Vagina (tissue), 2 donors: Measurements from ENCODE around the gene BAG1. TPM values are rescaled to one million over a fixed set of nuclear protein-coding genes. Genes with fewer than 3 reads are reported as not detected.

Source experiments
- DNase-seq, 2 donors: peaks; one replicate each; pipeline ENCODE4 v3.0.0-alpha.2; 2017; ENCODE audit errors: extremely low spot score in 2 of 2
- H3K27ac ChIP-seq: fragments of 200-600 bp; sonication (generic); one replicate; pipeline ENCODE4 v1.5.1; 2019
- H3K27me3 ChIP-seq: fragments of 200-600 bp; sonication (generic); one replicate; pipeline ENCODE4 v1.5.1; 2019
- H3K36me3 ChIP-seq, 2 donors: fragments of 200-600 bp; sonication (generic); one replicate each; pipeline ENCODE4 v1.5.1; 2017 to 2019
- H3K4me1 ChIP-seq: fragments of 200-600 bp; sonication (generic); one replicate; pipeline ENCODE4 v1.5.1; 2019
- H3K4me3 ChIP-seq, 2 donors: fragments of 200-600 bp; sonication (generic); 1 replicate in 1 of 2; 2 replicates in 1 of 2; pipeline ENCODE4 v1.5.1; 2016 to 2019
- H3K9me3 ChIP-seq: fragments of 200-600 bp; sonication (generic); one replicate; pipeline ENCODE4 v1.5.1; 2019
- CTCF ChIP-seq, 3 experiments: fragments of 450-650 bp in 2 of 3; fragments of 200-600 bp in 1 of 3; sonication (generic) in 1 of 3; IDR thresholded peaks; one replicate each; pipeline ENCODE4 v1.5.1; 2017 to 2019; ENCODE audit warnings: antibody characterized with exemption in 3 of 3, mild to moderate bottlenecking in 2 of 3, moderate library complexity in 2 of 3
- POLR2A ChIP-seq, 2 donors: fragments of 450-650 bp; IDR thresholded peaks; one replicate each; pipeline ENCODE4 v1.6.1; 2017; ENCODE audit warnings: antibody characterized with exemption in 2 of 2, mild to moderate bottlenecking in 2 of 2, moderate library complexity in 2 of 2
- POLR2AphosphoS5 ChIP-seq, 2 donors: sonication (generic); formaldehyde crosslinking; IDR thresholded peaks; one replicate each; pipeline ENCODE4 v1.9.0; 2017; ENCODE audit warnings: antibody characterized with exemption in 2 of 2, mild to moderate bottlenecking in 2 of 2, low read depth in 1 of 2; ENCODE audit not compliant: insufficient read depth in 1 of 2
- intact Hi-C: fragments of 100-400 bp; cut with DNase I; formaldehyde crosslinking; loops from one replicate; pipeline ENCODE4 v1.15.1; 2023
- total RNA-seq: library from RNA; depleted of rRNA; stranded (reverse); fragments of >200 nt; gene quantifications from one replicate; pipeline ENCODE4 v1.2.3, GENCODE V29; 2016

Gene BAG1
- total RNA-seq: 127 TPM

GRCh38 chr9:33264473-33265177 lies at the start of gene BAG1, which contains the start of gene CHMP5:
Gene BAG1, minus strand, starts transcription at chr9:33264708.
Gene CHMP5, plus strand, starts transcription at chr9:33265049. Its CDS starts 30 bp downstream, at chr9:33265079.
- H3K36me3 ChIP-seq: peaks cover 0 to 57% of the 10 kb centered on the region in 2 donors
- intact Hi-C loops: no loop called here
- TF ChIP-seq CTCF (IDR thresholded peaks at IDR 0.05) (peak in 1 of 3 experiments; percentile 26), POLR2A (IDR thresholded peaks at IDR 0.05) (peak in 1 of 2 donors; percentile 76), POLR2AphosphoS5 (IDR thresholded peaks at IDR 0.05; ENCODE audit: insufficient read depth in 1 of 2, low read depth in 1 of 2) (peak; percentile 82 to 100)

GRCh38 chr9:33311953-33312352 lies 47.4 kb upstream of the BAG1 start:
- Histone ChIP-seq H3K9me3 (no peaks in the 10 kb centered on the region), H3K4me1 (no peaks in the 10 kb centered on the region), H3K36me3 (peaks cover 4 to 86% of the 10 kb centered on the region in 2 donors), H3K27me3 (no peaks in the 10 kb centered on the region), H3K27ac (no peak overlapping the region), H3K4me3 (no peak overlapping the region)
- intact Hi-C loops: no loop called here
- TF ChIP-seq CTCF (IDR thresholded peaks at IDR 0.05) (no peak), POLR2A (IDR thresholded peaks at IDR 0.05) (no peak), POLR2AphosphoS5 (IDR thresholded peaks at IDR 0.05; ENCODE audit: insufficient read depth in 1 of 2, low read depth in 1 of 2) (no peak)
- no peak for DNase-seq

More at GRCh38 chr9:33264473-33265177, at the start of gene BAG1, which contains the start of gene CHMP5:
- H3K4me3 ChIP-seq: peak within 1 kb of the TSS; percentile 87 to 100
- H3K4me1 ChIP-seq: peaks cover 41% of the 10 kb centered on the region
- no peaks in the 10 kb centered on the region for H3K27me3 ChIP-seq
- no peaks in the 10 kb centered on the region for H3K9me3 ChIP-seq
- DNase-seq: peak; percentile 99
- H3K27ac ChIP-seq: peak within 1 kb of the TSS; percentile 98

- no peaks in the 10 kb centered on the region for H3K27me3 ChIP-seq
- DNase-seq: no peak
- H3K27ac ChIP-seq: no peak overlapping the region
- no peak overlapping the region for H3K4me3 ChIP-seq
- no peak for TF ChIP-seq POLR2A (IDR thresholded peaks at IDR 0.05)
- no peak for TF ChIP-seq CTCF (IDR thresholded peaks at IDR 0.05)
- TF ChIP-seq POLR2AphosphoS5 (IDR thresholded peaks at IDR 0.05; ENCODE audit: insufficient read depth in 1 of 2, low read depth in 1 of 2): no peak
- H3K36me3 ChIP-seq: peaks cover 4 to 97% of the 10 kb centered on the region in 2 donors
- H3K4me1 ChIP-seq: no peaks in the 10 kb centered on the region
- intact Hi-C loops: no loop called here
- H3K9me3 ChIP-seq: no peaks in the 10 kb centered on the region
Observed at GRCh38 chr9:33310748-33311147, 46.2 kb upstream of the BAG1 start.

GRCh38 chr9:33309903-33310302 lies 45.4 kb upstream of the BAG1 start:
- Histone ChIP-seq H3K27ac (no peak overlapping the region), H3K9me3 (no peaks in the 10 kb centered on the region), H3K4me3 (no peak overlapping the region), H3K4me1 (no peaks in the 10 kb centered on the region), H3K36me3 (peaks cover 4 to 98% of the 10 kb centered on the region in 2 donors), H3K27me3 (no peaks in the 10 kb centered on the region)
- no peak for DNase-seq
- intact Hi-C loops: loop anchor here (2.0 kb wide), 1 partner anchor 65 kb away; no protein-coding TSS in a partner anchor
- no peak for TF ChIP-seq POLR2AphosphoS5 (IDR thresholded peaks at IDR 0.05; ENCODE audit: insufficient read depth in 1 of 2, low read depth in 1 of 2)
- no peak for TF ChIP-seq CTCF (IDR thresholded peaks at IDR 0.05)
- TF ChIP-seq POLR2A (IDR thresholded peaks at IDR 0.05): no peak

GRCh38 chr9:33307067-33307466 lies 42.6 kb upstream of the BAG1 start:
- Histone ChIP-seq H3K9me3 (no peaks in the 10 kb centered on the region), H3K27me3 (no peaks in the 10 kb centered on the region), H3K27ac (no peak overlapping the region), H3K4me1 (no peaks in the 10 kb centered on the region), H3K4me3 (no peak overlapping the region), H3K36me3 (peaks cover 0 to 98% of the 10 kb centered on the region in 2 donors)
- no peak for TF ChIP-seq POLR2AphosphoS5 (IDR thresholded peaks at IDR 0.05; ENCODE audit: insufficient read depth in 1 of 2, low read depth in 1 of 2)
- TF ChIP-seq CTCF (IDR thresholded peaks at IDR 0.05): no peak
- TF ChIP-seq POLR2A (IDR thresholded peaks at IDR 0.05): no peak
- DNase-seq: no peak
- intact Hi-C loops: no loop called here
